Loucy (cell line): Measurements from ENCODE around the gene DOLK.
A peak's percentile ranks its signal among the peaks of the same experiment; 100 is the strongest.

Experiments
- H2AFZ ChIP-seq: fragments of 200-600 bp; sonication (generic); 2 replicates; pipeline ENCODE4 v1.6.0; 2016; ENCODE audit warnings: antibody characterized with exemption, mild to moderate bottlenecking, low read length, moderate library complexity
- H3F3A ChIP-seq: fragments of 200-600 bp; 2 replicates; pipeline ENCODE4 v1.6.0; 2016; ENCODE audit warnings: antibody characterized with exemption, low read depth, mild to moderate bottlenecking
- H3K27me3 ChIP-seq: fragments of 200-600 bp; sonication (generic); 2 replicates; pipeline ENCODE4 v1.6.1; 2014; ENCODE audit warnings: low read length, mild to moderate bottlenecking; ENCODE audit not compliant: insufficient read depth, poor library complexity, severe bottlenecking
- H3K36me3 ChIP-seq: fragments of 200-600 bp; sonication (generic); 2 replicates; pipeline ENCODE4 v1.6.1; 2016; ENCODE audit warnings: low read length; ENCODE audit not compliant: insufficient read depth
- H3K4me1 ChIP-seq: fragments of 200-600 bp; sonication (generic); 2 replicates; pipeline ENCODE4 v1.5.1; 2014; ENCODE audit warnings: low read length, mild to moderate bottlenecking; ENCODE audit not compliant: insufficient read depth, poor library complexity, severe bottlenecking
- H3K4me2 ChIP-seq: fragments of 200-600 bp; sonication (generic); 2 replicates; pipeline ENCODE4 v1.6.0; 2014; ENCODE audit warnings: antibody characterized with exemption, low read length, low read depth, mild to moderate bottlenecking; ENCODE audit not compliant: poor library complexity, severe bottlenecking
- H3K4me3 ChIP-seq: fragments of 200-600 bp; sonication (generic); 2 replicates; pipeline ENCODE4 v1.5.1; 2014; ENCODE audit warnings: low read length, mild to moderate bottlenecking, mixed read lengths; ENCODE audit not compliant: poor library complexity, severe bottlenecking
- H3K79me2 ChIP-seq: fragments of 200-600 bp; sonication (generic); 2 replicates; pipeline ENCODE4 v1.6.1; 2014; ENCODE audit warnings: low read length; ENCODE audit not compliant: insufficient read depth
- H3K9ac ChIP-seq: fragments of 200-600 bp; sonication (generic); 2 replicates; pipeline ENCODE4 v1.6.0; 2014; ENCODE audit warnings: mild to moderate bottlenecking, low read depth, low read length, moderate library complexity; ENCODE audit not compliant: poor library complexity, severe bottlenecking
- H3K9me2 ChIP-seq: fragments of 200-600 bp; sonication (generic); replicated peaks from 2 replicates; pipeline ENCODE4 v1.6.1; 2016; ENCODE audit warnings: low read depth, low read length, mixed read lengths
- H3K9me3 ChIP-seq: fragments of 200-600 bp; sonication (generic); 2 replicates; pipeline ENCODE4 v1.6.1; 2014; ENCODE audit warnings: mild to moderate bottlenecking, antibody characterized with exemption, low read length, low read depth; ENCODE audit not compliant: insufficient read depth
- H4K20me1 ChIP-seq: fragments of 200-600 bp; sonication (generic); 2 replicates; pipeline ENCODE4 v1.6.0; 2014; ENCODE audit warnings: antibody characterized with exemption, low read length, mild to moderate bottlenecking; ENCODE audit not compliant: insufficient read depth, poor library complexity, severe bottlenecking
- EZH2phosphoT487 ChIP-seq: fragments of 200-600 bp; IDR thresholded peaks from 2 replicates; pipeline ENCODE4 v1.6.1; 2018; ENCODE audit warnings: antibody characterized with exemption, mild to moderate bottlenecking, moderate library complexity, borderline replicate concordance
- TF ChIP-seq, protein P1 (sequence below): fragments of 200-600 bp; sonication (generic); conservative IDR thresholded peaks from 2 replicates; pipeline ENCODE4 v1.5.1; 2014; ENCODE audit warnings: mild to moderate bottlenecking, antibody characterized with exemption, low read length

DOLK gene

DNA sequence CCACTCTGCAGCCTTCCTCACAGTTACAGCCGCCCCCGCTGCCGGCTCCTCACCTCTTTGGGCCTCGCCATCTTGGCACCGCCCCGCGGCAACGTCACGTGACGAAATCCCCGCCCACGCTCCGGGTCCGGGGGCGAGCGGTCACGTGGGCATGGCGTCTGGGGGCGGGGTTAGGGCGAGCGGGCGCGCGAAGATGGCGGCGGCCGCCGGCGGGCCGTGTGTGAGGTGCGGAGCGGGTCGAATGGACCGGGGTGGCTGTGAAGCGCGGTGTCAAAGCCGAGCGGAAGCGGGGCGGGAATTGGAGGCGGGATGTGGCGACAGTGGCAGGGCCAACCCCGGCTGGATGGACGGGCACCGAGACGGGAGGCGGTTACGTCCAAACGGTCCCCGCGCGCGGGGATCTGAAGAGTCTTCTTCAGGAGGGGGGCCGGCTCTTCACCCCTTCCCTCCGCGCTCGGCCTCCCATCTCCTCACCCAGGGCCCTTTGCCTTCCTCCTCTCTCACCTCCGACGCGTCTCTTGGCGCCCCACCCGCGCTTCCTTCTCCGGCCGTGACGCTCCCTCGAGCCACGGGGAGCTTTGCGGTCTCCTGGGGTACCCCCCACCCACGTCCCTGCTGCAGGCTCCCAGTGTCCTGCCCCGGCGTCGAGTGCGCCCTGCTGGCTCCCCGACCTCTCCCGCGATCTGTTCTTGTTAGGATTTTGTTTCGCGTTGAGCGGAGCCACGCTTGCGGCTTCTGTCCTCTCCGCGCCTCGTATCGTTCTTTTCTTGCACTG is at the start of gene DOLK, which contains the start of gene NUP188:
TSS of gene DOLK (minus strand) at position 77 of the 775 bp plus-strand sequence. CDS start 300 bp downstream, outside the sequence.
TSS of gene NUP188 (plus strand) at position 173 of the 775 bp plus-strand sequence. CDS start at position 194, 21 bp downstream.
- no peaks in the 10 kb centered on the region for H3F3A ChIP-seq
- peak within 1 kb of the TSS; percentile 73 for H3K4me2 ChIP-seq
- no peaks in the 10 kb centered on the region for H3K9me2 ChIP-seq
- peak within 1 kb of the TSS; percentile 91 for H3K9ac ChIP-seq
- no peaks in the 10 kb centered on the region for H3K27me3 ChIP-seq
- peaks cover 24% of the 10 kb centered on the region for H3K79me2 ChIP-seq
- H2AFZ ChIP-seq = peak within 1 kb of the TSS; percentile 86
- H3K4me3 ChIP-seq = peak within 1 kb of the TSS; percentile 93
- H3K4me1 ChIP-seq = no peaks in the 10 kb centered on the region
- H3K36me3 ChIP-seq = no peaks in the 10 kb centered on the region
- TF ChIP-seq, protein P1, sequence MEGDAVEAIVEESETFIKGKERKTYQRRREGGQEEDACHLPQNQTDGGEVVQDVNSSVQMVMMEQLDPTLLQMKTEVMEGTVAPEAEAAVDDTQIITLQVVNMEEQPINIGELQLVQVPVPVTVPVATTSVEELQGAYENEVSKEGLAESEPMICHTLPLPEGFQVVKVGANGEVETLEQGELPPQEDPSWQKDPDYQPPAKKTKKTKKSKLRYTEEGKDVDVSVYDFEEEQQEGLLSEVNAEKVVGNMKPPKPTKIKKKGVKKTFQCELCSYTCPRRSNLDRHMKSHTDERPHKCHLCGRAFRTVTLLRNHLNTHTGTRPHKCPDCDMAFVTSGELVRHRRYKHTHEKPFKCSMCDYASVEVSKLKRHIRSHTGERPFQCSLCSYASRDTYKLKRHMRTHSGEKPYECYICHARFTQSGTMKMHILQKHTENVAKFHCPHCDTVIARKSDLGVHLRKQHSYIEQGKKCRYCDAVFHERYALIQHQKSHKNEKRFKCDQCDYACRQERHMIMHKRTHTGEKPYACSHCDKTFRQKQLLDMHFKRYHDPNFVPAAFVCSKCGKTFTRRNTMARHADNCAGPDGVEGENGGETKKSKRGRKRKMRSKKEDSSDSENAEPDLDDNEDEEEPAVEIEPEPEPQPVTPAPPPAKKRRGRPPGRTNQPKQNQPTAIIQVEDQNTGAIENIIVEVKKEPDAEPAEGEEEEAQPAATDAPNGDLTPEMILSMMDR = no peak
- no peak for TF ChIP-seq EZH2phosphoT487
- no peaks in the 10 kb centered on the region for H3K9me3 ChIP-seq
- no peaks in the 10 kb centered on the region for H4K20me1 ChIP-seq

DNA sequence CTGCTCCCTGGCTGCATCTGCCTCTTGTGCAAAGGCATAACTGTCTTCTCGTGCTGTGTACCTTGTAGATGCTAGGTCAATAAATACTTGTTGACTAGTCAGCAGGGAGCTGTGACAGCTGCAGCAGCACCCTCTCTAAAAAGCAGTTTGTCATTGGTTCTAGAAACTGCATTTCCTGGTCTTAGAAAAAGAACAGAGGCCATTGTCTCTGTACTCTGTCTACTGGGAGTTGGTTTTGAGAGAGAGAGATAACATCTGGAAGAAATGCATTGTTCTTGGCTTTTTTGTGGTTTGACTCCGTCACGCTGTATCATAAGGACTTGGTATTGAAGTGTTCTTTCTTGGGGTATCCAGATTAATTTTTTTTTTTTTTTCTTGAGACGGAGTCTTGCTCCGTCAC is 48.4 kb upstream of the DOLK start:
- Histone ChIP-seq H3K36me3 (peaks cover 58% of the 10 kb centered on the region; the same call in 1 of the 2 replicates), H3K9me3 (no peaks in the 10 kb centered on the region), H4K20me1 (no peaks in the 10 kb centered on the region), H3K9me2 (no peaks in the 10 kb centered on the region), H3K4me3 (no peak overlapping the region), H3F3A (no peaks in the 10 kb centered on the region), H3K4me1 (no peaks in the 10 kb centered on the region), H3K9ac (no peak overlapping the region), H3K4me2 (no peak overlapping the region), H3K79me2 (no peaks in the 10 kb centered on the region), H2AFZ (no peak overlapping the region), H3K27me3 (no peaks in the 10 kb centered on the region)
- no peak for TF ChIP-seq EZH2phosphoT487
- TF ChIP-seq, protein P1 = no peak

DNA sequence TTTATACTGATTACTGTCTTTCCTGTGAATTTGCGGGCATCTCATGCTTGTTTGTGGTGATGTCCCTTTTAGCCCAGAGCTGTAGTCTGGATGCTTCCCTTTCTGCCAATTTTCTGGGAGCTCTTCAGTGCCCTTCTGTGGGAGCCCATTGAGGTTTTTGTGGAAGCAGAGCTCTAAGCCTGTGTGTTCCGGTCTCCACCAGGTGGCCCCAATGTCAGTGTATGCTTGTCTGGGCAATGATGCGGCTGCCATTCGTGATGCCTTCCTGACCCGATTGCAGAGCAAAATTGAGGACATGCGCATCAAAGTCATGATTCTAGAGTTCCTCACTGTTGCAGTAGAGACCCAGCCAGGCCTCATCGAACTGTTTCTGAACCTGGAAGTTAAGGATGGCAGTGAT is 45.6 kb upstream of the DOLK start:
- no peaks in the 10 kb centered on the region for H4K20me1 ChIP-seq
- no peaks in the 10 kb centered on the region for H3F3A ChIP-seq
- H3K4me3 ChIP-seq = no peak overlapping the region
- H2AFZ ChIP-seq = no peak overlapping the region
- no peak overlapping the region for H3K4me2 ChIP-seq
- H3K9me3 ChIP-seq = no peaks in the 10 kb centered on the region
- no peaks in the 10 kb centered on the region for H3K79me2 ChIP-seq
- no peaks in the 10 kb centered on the region for H3K9me2 ChIP-seq
- no peak overlapping the region for H3K9ac ChIP-seq
- TF ChIP-seq EZH2phosphoT487 = no peak
- TF ChIP-seq, protein P1 = peak; percentile 24; the same call in 1 of the 2 replicates
- H3K27me3 ChIP-seq = no peaks in the 10 kb centered on the region
- H3K4me1 ChIP-seq = no peaks in the 10 kb centered on the region
- H3K36me3 ChIP-seq = peaks cover 54% of the 10 kb centered on the region; the same call in 1 of the 2 replicates
